DOHH2 (cell line): ENCODE data around the gene XRCC4.

ENCODE experiments used
- EZH2phosphoT487 ChIP-seq: fragments of 200-600 bp; sonication (generic); IDR thresholded peaks from 2 replicates; pipeline ENCODE4 v1.6.1; 2017; ENCODE audit warnings: borderline replicate concordance, mild to moderate bottlenecking, antibody characterized with exemption, low read length, moderate library complexity, mixed read lengths
- TF ChIP-seq, protein P1 (sequence below): fragments of 200-600 bp; sonication (generic); IDR thresholded peaks from one replicate; pipeline ENCODE4 v1.5.1; 2014; ENCODE audit warnings: antibody characterized with exemption, mild to moderate bottlenecking, low read depth, low read length; ENCODE audit not compliant: poor library complexity, severe bottlenecking

- TF ChIP-seq, protein P1, sequence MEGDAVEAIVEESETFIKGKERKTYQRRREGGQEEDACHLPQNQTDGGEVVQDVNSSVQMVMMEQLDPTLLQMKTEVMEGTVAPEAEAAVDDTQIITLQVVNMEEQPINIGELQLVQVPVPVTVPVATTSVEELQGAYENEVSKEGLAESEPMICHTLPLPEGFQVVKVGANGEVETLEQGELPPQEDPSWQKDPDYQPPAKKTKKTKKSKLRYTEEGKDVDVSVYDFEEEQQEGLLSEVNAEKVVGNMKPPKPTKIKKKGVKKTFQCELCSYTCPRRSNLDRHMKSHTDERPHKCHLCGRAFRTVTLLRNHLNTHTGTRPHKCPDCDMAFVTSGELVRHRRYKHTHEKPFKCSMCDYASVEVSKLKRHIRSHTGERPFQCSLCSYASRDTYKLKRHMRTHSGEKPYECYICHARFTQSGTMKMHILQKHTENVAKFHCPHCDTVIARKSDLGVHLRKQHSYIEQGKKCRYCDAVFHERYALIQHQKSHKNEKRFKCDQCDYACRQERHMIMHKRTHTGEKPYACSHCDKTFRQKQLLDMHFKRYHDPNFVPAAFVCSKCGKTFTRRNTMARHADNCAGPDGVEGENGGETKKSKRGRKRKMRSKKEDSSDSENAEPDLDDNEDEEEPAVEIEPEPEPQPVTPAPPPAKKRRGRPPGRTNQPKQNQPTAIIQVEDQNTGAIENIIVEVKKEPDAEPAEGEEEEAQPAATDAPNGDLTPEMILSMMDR, result no peak
- no peak for TF ChIP-seq EZH2phosphoT487
Observed at GRCh38 chr5:83101514-83101913, 24.2 kb downstream of the XRCC4 start.
